Peyer's patch (tissue), 4 donors: ENCODE results near the gene BAZ1A.

Experiments used
- CTCF ChIP-seq, 6 experiments: fragments of 450-650 bp in 4 of 6; fragments of 200-600 bp in 2 of 6; sonication (generic) in 1 of 6; IDR thresholded peaks; one replicate each; pipeline ENCODE4 v1.5.1; 2017 to 2019; ENCODE audit warnings: antibody characterized with exemption in 6 of 6, mild to moderate bottlenecking in 3 of 6, moderate library complexity in 1 of 6
- POLR2A ChIP-seq, 2 donors: fragments of 450-650 bp; IDR thresholded peaks; one replicate each; pipeline ENCODE4 v1.5.1; 2017; ENCODE audit warnings: antibody characterized with exemption in 2 of 2, mild to moderate bottlenecking in 2 of 2, moderate library complexity in 2 of 2

- TF ChIP-seq CTCF (IDR thresholded peaks at IDR 0.05) (no peak), POLR2A (IDR thresholded peaks at IDR 0.05) (no peak)
These were observed 96.4 kb downstream of the BAZ1A start for GRCh38 chr14:34778744-34779143.
